ENCODE measurements around the gene PIEZO1. TPM values are rescaled to one million over a fixed set of nuclear protein-coding genes. Genes with fewer than 3 reads are reported as not detected.

The PIEZO1 gene
- total RNA-seq, 1 donor from 2014 or later, result 17.8 TPM

DNA sequence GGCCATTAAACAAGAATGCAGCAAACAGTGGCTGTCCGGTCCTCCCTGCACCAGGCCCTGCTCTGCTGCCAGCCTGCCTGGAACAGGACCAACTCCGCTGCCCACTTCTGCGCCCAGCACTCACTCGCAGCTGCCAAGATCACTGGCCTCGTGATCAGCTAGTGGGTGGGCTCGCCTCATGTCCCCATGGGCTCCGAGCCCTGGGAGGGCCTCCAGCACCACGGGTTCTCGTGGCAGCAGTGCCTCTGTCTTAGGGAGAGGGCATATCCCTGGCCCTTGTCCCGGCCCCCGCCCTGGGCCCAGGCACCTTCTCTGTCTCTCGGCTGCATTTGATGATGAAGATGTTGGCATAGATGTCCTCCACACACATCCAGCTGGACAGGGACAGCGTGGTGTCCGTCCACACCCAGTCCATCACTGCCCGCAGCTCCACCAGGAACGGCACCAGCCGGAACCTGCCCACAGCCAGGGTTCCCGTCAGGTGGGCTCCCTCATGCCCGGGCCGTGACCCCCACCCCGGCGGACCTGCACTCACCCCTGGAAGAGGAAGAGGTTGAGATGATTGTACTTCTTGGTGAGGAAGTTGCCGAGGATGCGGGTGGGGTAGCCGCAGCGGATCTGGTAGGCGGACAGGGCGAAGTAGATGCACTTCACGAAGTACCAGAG is 65.6 kb downstream of the PIEZO1 start:
- no peak for DNase-seq (ENCODE audit: low read depth, low spot score)
- Mint-ChIP-seq H3K27me3 (ENCODE audit: low read depth) (no peaks in the 10 kb centered on the region), H3K36me3 (ENCODE audit: low read depth) (peaks cover 2% of the 10 kb centered on the region), H3K27ac (ENCODE audit: unreplicated experiment) (peak overlapping the region; percentile 81), H3K9me3 (no peaks in the 10 kb centered on the region), H3K4me3 (no peak overlapping the region), H3K4me1 (no peaks in the 10 kb centered on the region)
- TF ChIP-seq, protein P1, sequence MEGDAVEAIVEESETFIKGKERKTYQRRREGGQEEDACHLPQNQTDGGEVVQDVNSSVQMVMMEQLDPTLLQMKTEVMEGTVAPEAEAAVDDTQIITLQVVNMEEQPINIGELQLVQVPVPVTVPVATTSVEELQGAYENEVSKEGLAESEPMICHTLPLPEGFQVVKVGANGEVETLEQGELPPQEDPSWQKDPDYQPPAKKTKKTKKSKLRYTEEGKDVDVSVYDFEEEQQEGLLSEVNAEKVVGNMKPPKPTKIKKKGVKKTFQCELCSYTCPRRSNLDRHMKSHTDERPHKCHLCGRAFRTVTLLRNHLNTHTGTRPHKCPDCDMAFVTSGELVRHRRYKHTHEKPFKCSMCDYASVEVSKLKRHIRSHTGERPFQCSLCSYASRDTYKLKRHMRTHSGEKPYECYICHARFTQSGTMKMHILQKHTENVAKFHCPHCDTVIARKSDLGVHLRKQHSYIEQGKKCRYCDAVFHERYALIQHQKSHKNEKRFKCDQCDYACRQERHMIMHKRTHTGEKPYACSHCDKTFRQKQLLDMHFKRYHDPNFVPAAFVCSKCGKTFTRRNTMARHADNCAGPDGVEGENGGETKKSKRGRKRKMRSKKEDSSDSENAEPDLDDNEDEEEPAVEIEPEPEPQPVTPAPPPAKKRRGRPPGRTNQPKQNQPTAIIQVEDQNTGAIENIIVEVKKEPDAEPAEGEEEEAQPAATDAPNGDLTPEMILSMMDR (conservative IDR thresholded peaks at IDR 0.05), result no peak

DNA sequence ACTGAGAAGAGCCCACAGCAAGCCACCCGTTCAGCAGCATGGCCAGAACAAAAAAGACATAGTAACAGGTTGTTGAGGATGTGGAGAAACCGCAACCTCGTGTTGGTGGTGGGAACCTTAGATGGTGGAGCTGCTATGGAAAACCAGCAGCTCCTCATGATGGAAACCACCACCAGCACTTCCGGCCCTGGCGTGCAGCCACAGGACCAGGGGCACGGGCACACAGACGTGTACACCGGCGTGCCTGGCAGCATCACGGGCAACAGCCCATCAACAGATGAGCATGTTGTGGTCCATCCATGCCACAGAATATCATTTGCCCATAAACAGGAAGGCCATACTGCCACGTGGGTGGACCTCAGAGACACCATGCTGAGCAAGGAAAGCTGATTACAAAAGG is 66.8 kb downstream of the PIEZO1 start:
- Mint-ChIP-seq H3K27me3 (ENCODE audit: low read depth) (no peaks in the 10 kb centered on the region), H3K4me3 (no peak overlapping the region), H3K9me3 (no peaks in the 10 kb centered on the region), H3K27ac (ENCODE audit: unreplicated experiment) (no peak overlapping the region), H3K4me1 (no peaks in the 10 kb centered on the region), H3K36me3 (ENCODE audit: low read depth) (peaks cover 2% of the 10 kb centered on the region)
- DNase-seq (ENCODE audit: low read depth, low spot score), result no peak
- TF ChIP-seq, protein P1 (conservative IDR thresholded peaks at IDR 0.05), result no peak

DNA sequence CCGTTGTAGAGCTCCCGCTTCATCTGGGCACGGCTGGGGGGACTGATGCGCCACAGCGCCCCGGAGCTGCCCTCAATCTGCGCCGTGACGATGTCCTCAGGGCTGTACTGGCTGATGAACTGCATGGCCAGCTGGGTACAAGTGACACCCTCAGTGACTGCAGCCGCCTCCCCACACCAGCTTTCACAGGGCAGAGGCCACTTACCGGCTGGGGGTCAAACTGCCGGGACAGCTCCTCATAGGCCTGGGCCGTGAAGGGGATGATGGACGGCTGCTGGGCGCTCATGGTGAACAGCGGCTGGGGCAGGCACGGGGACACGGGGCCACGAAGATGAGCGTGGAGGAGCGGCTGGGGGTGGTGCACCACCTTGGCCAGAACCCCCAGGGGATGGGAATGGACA is 68.4 kb downstream of the PIEZO1 start:
- no peak overlapping the region for H3K4me3 Mint-ChIP-seq
- no peak for DNase-seq (ENCODE audit: low read depth, low spot score)
- peaks cover 2% of the 10 kb centered on the region for H3K36me3 Mint-ChIP-seq (ENCODE audit: low read depth)
- no peak overlapping the region for H3K27ac Mint-ChIP-seq (ENCODE audit: unreplicated experiment)
- H3K4me1 Mint-ChIP-seq, result no peaks in the 10 kb centered on the region
- H3K27me3 Mint-ChIP-seq (ENCODE audit: low read depth), result no peaks in the 10 kb centered on the region
- TF ChIP-seq, protein P1 (conservative IDR thresholded peaks at IDR 0.05), result no peak
- H3K9me3 Mint-ChIP-seq, result no peaks in the 10 kb centered on the region

DNA sequence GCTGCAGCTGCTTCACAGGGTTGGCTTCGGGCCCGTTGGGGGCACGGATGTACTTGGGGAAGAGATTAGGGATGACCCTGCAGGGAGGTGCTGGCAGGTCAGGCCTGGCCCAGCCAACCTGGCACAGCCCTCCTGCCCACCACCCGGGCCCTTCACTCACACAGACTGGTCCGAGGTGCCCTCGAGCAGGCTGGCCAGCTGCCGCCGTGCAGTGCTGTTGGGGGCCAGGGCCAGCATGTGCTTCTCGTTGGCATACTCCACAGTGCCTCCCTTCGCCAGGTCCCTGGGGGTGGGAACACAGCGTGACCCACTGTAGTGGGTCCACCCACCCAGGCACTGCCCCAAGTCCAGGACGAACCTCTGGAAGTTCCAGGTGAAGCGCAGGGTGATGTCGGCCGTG is 68.8 kb downstream of the PIEZO1 start:
- Mint-ChIP-seq H3K27me3 (ENCODE audit: low read depth) (no peaks in the 10 kb centered on the region), H3K36me3 (ENCODE audit: low read depth) (peaks cover 2% of the 10 kb centered on the region)

DNA sequence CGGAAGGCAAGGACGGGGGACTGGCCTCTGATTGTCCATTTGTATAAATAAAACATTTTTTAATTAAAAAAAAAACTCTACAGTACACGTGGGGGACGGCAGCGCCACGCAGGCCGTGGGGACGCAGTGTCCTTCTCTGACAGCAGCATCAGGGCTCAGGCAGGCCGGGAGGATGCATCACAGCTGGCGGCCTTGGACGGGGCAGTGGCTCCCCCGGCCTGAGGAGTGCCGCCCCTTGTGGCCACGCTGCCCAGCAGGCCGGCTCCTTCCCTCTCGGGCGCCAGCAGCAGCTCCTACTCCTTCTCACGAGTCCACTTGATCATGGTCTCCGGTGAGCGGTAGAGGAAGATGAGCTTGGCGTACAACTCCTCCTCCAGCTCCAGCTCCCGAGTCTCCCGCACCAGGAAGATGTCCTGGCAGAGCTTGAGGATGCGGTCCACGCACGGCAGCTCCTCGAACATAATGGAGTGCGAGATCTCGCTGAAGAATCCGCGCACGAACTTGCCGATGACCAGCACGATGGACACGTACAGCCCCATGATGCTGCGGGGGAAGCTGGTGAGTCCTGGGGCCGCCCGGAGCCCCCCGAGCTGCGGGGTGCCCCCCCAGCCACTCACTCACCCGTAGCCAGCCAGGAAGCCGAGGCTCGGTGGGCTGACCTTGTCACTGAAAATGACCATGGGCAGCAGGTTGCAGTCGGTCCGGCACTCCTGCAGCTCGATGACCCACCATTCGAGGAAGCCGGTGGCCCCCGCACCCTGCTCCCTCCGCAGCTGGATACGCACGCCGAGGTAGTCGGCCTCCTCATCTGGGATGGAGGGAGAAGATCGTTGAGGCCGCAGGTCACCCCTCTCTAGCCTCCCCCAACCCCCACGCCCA is 69.5 kb downstream of the PIEZO1 start:
- H3K27ac Mint-ChIP-seq (ENCODE audit: unreplicated experiment), result no peak overlapping the region
- H3K4me3 Mint-ChIP-seq, result no peak overlapping the region
- no peaks in the 10 kb centered on the region for H3K27me3 Mint-ChIP-seq (ENCODE audit: low read depth)
- no peak for DNase-seq (ENCODE audit: low read depth, low spot score)
- H3K4me1 Mint-ChIP-seq, result no peaks in the 10 kb centered on the region
- peaks cover 2% of the 10 kb centered on the region for H3K36me3 Mint-ChIP-seq (ENCODE audit: low read depth)
- TF ChIP-seq, protein P1 (conservative IDR thresholded peaks at IDR 0.05), result no peak
- H3K9me3 Mint-ChIP-seq, result no peaks in the 10 kb centered on the region

More for the DNA sequence above, 68.8 kb downstream of the PIEZO1 start:
- Mint-ChIP-seq H3K9me3 (no peaks in the 10 kb centered on the region), H3K27ac (ENCODE audit: unreplicated experiment) (no peak overlapping the region), H3K4me3 (no peak overlapping the region), H3K4me1 (no peaks in the 10 kb centered on the region)
- DNase-seq (ENCODE audit: low read depth, low spot score), result no peak
- TF ChIP-seq, protein P1 (conservative IDR thresholded peaks at IDR 0.05), result no peak

All from neural crest cell (in vitro differentiated cells).